AG10803 (cell line): ENCODE data around the gene SNX21.

ENCODE experiments used
- DNase-seq: peaks from one replicate; pipeline ENCODE4 v3.0.0; 2010; ENCODE audit warnings: low read depth
- H3K4me3 ChIP-seq: 2 replicates; pipeline ENCODE4 v1.5.1; 2011; ENCODE audit warnings: mild to moderate bottlenecking, low read length, control low read depth
- TF ChIP-seq, protein P1 (sequence below): conservative IDR thresholded peaks from 2 replicates; pipeline ENCODE4 v1.5.1; 2011; ENCODE audit warnings: mild to moderate bottlenecking, low read length, control low read depth, inconsistent platforms

SNX21 gene

GRCh38 chr20:45892049-45892825 is 58.6 kb downstream of the SNX21 start:
- peak overlapping the region; percentile 79 for H3K4me3 ChIP-seq
- DNase-seq, result peak; percentile 34
- TF ChIP-seq, protein P1, sequence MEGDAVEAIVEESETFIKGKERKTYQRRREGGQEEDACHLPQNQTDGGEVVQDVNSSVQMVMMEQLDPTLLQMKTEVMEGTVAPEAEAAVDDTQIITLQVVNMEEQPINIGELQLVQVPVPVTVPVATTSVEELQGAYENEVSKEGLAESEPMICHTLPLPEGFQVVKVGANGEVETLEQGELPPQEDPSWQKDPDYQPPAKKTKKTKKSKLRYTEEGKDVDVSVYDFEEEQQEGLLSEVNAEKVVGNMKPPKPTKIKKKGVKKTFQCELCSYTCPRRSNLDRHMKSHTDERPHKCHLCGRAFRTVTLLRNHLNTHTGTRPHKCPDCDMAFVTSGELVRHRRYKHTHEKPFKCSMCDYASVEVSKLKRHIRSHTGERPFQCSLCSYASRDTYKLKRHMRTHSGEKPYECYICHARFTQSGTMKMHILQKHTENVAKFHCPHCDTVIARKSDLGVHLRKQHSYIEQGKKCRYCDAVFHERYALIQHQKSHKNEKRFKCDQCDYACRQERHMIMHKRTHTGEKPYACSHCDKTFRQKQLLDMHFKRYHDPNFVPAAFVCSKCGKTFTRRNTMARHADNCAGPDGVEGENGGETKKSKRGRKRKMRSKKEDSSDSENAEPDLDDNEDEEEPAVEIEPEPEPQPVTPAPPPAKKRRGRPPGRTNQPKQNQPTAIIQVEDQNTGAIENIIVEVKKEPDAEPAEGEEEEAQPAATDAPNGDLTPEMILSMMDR, result peak; percentile 44
